Mucosa of stomach (tissue), 1 donor: ENCODE results near the gene ETS1.

Experiments used
- H3K27me3 ChIP-seq: one replicate; pipeline ENCODE4 v1.7.0; 2013; ENCODE audit warnings: mild to moderate bottlenecking, low read length; ENCODE audit not compliant: control insufficient read depth, insufficient read depth
- H3K36me3 ChIP-seq: one replicate; pipeline ENCODE4 v1.7.0; 2013; ENCODE audit warnings: low read length; ENCODE audit not compliant: control insufficient read depth, insufficient read depth
- H3K4me1 ChIP-seq: one replicate; pipeline ENCODE4 v1.7.0; 2013; ENCODE audit warnings: mild to moderate bottlenecking, low read length; ENCODE audit not compliant: control insufficient read depth, insufficient read depth
- H3K4me3 ChIP-seq: one replicate; pipeline ENCODE4 v1.7.0; 2013; ENCODE audit warnings: low read length
- H3K9ac ChIP-seq: one replicate; pipeline ENCODE4 v1.7.0; 2013; ENCODE audit warnings: mild to moderate bottlenecking, low read length, moderate library complexity
- H3K9me3 ChIP-seq: one replicate; pipeline ENCODE4 v1.7.0; 2013; ENCODE audit warnings: mild to moderate bottlenecking, low read length, moderate library complexity; ENCODE audit not compliant: control insufficient read depth
- donor health status: Pancreatic carcinoma.

The ETS1 gene

GRCh38 chr11:128515086-128515485 is 72.3 kb downstream of the ETS1 start:
- H3K9me3 ChIP-seq, result no peaks in the 10 kb centered on the region
- H3K27me3 ChIP-seq, result no peaks in the 10 kb centered on the region
- no peak overlapping the region for H3K9ac ChIP-seq
- H3K4me3 ChIP-seq, result no peak overlapping the region
- peaks cover 52% of the 10 kb centered on the region for H3K4me1 ChIP-seq
- no peaks in the 10 kb centered on the region for H3K36me3 ChIP-seq

GRCh38 chr11:128513915-128514681 is 73.3 kb downstream of the ETS1 start:
- no peaks in the 10 kb centered on the region for H3K27me3 ChIP-seq
- peaks cover 52% of the 10 kb centered on the region for H3K4me1 ChIP-seq
- H3K4me3 ChIP-seq, result no peak overlapping the region
- H3K9me3 ChIP-seq, result no peaks in the 10 kb centered on the region
- H3K36me3 ChIP-seq, result no peaks in the 10 kb centered on the region
- H3K9ac ChIP-seq, result no peak overlapping the region

- no peaks in the 10 kb centered on the region for H3K36me3 ChIP-seq
- H3K9me3 ChIP-seq, result no peaks in the 10 kb centered on the region
- H3K4me3 ChIP-seq, result no peak overlapping the region
- no peaks in the 10 kb centered on the region for H3K27me3 ChIP-seq
- no peak overlapping the region for H3K9ac ChIP-seq
- peaks cover 60% of the 10 kb centered on the region for H3K4me1 ChIP-seq
Observed at GRCh38 chr11:128512474-128512996, 74.8 kb downstream of the ETS1 start.

- peaks cover 61% of the 10 kb centered on the region for H3K4me1 ChIP-seq
Observed at GRCh38 chr11:128511712-128512111, 75.6 kb downstream of the ETS1 start.

GRCh38 chr11:128509621-128510389 is 77.6 kb downstream of the ETS1 start:
- Histone ChIP-seq H3K4me1 (peaks cover 63% of the 10 kb centered on the region), H3K36me3 (no peaks in the 10 kb centered on the region), H3K9ac (no peak overlapping the region), H3K9me3 (no peaks in the 10 kb centered on the region), H3K27me3 (no peaks in the 10 kb centered on the region), H3K4me3 (no peak overlapping the region)

More at GRCh38 chr11:128511712-128512111, 75.6 kb downstream of the ETS1 start:
- H3K27me3 ChIP-seq, result no peaks in the 10 kb centered on the region
- no peak overlapping the region for H3K9ac ChIP-seq
- H3K9me3 ChIP-seq, result no peaks in the 10 kb centered on the region
- H3K4me3 ChIP-seq, result no peak overlapping the region
- no peaks in the 10 kb centered on the region for H3K36me3 ChIP-seq

GRCh38 chr11:128508770-128509510 is 78.4 kb downstream of the ETS1 start:
- no peak overlapping the region for H3K9ac ChIP-seq
- H3K4me1 ChIP-seq, result peaks cover 69% of the 10 kb centered on the region

GRCh38 chr11:128507936-128508335 is 79.4 kb downstream of the ETS1 start:
- Histone ChIP-seq H3K4me1 (peaks cover 72% of the 10 kb centered on the region), H3K36me3 (no peaks in the 10 kb centered on the region), H3K9ac (peak overlapping the region; percentile 63), H3K27me3 (no peaks in the 10 kb centered on the region), H3K9me3 (no peaks in the 10 kb centered on the region), H3K4me3 (no peak overlapping the region)

More at GRCh38 chr11:128508770-128509510, 78.4 kb downstream of the ETS1 start:
- no peaks in the 10 kb centered on the region for H3K9me3 ChIP-seq
- no peaks in the 10 kb centered on the region for H3K36me3 ChIP-seq
- no peak overlapping the region for H3K4me3 ChIP-seq
- H3K27me3 ChIP-seq, result no peaks in the 10 kb centered on the region

- H3K4me3 ChIP-seq, result no peak overlapping the region
- no peaks in the 10 kb centered on the region for H3K9me3 ChIP-seq
- H3K36me3 ChIP-seq, result no peaks in the 10 kb centered on the region
- H3K9ac ChIP-seq, result peak overlapping the region; percentile 63
- peaks cover 73% of the 10 kb centered on the region for H3K4me1 ChIP-seq
- no peaks in the 10 kb centered on the region for H3K27me3 ChIP-seq
Observed at GRCh38 chr11:128506999-128507611, 80.3 kb downstream of the ETS1 start.

- H3K27me3 ChIP-seq, result no peaks in the 10 kb centered on the region
- no peak overlapping the region for H3K4me3 ChIP-seq
- no peaks in the 10 kb centered on the region for H3K9me3 ChIP-seq
- H3K4me1 ChIP-seq, result peaks cover 75% of the 10 kb centered on the region
- H3K36me3 ChIP-seq, result no peaks in the 10 kb centered on the region
- H3K9ac ChIP-seq, result no peak overlapping the region
Observed at GRCh38 chr11:128506356-128506755, 81.0 kb downstream of the ETS1 start.

- peaks cover 76% of the 10 kb centered on the region for H3K4me1 ChIP-seq
- no peaks in the 10 kb centered on the region for H3K36me3 ChIP-seq
- no peak overlapping the region for H3K4me3 ChIP-seq
- no peaks in the 10 kb centered on the region for H3K27me3 ChIP-seq
- H3K9ac ChIP-seq, result no peak overlapping the region
- H3K9me3 ChIP-seq, result no peaks in the 10 kb centered on the region
Observed at GRCh38 chr11:128505449-128506065, 81.8 kb downstream of the ETS1 start.

- H3K27me3 ChIP-seq, result no peaks in the 10 kb centered on the region
- no peak overlapping the region for H3K9ac ChIP-seq
- H3K9me3 ChIP-seq, result no peaks in the 10 kb centered on the region
- H3K36me3 ChIP-seq, result no peaks in the 10 kb centered on the region
- H3K4me1 ChIP-seq, result peaks cover 79% of the 10 kb centered on the region
- H3K4me3 ChIP-seq, result no peak overlapping the region
Observed at GRCh38 chr11:128504486-128504885, 82.9 kb downstream of the ETS1 start.
